Heart left ventricle (tissue), 13 donors: Measurements from ENCODE around the gene FAM161B.

Experiments
- POLR2A ChIP-seq, 2 donors: fragments of 450-650 bp; IDR thresholded peaks; one replicate each; pipeline ENCODE4 v1.6.1; 2017; ENCODE audit warnings: antibody characterized with exemption in 2 of 2, mild to moderate bottlenecking in 2 of 2, moderate library complexity in 2 of 2
- TF ChIP-seq, protein P1 (sequence below), 12 donors: fragments of 200-600 bp; sonication (generic) in 4 of 12; IDR thresholded peaks; one replicate each; pipeline versions ENCODE4 v1.5.0 to v1.8.0; 2018 to 2022; ENCODE audit warnings: antibody characterized with exemption in 12 of 12, mild to moderate bottlenecking in 5 of 12
- donor health status: ischemic (EF 13 %, LVEDD 7.1; RV severe dilation, severe dysfunction).
- donor health status: DM: no; HTN: yes; CAD: no.
- donor health status: DM: no; HTN: no; CAD: no.
- donor health status: ischemic (EF 25% LVEDD 6.9; RV normal size, moderate dysfunction).
- donor health status: ischemic (EF 25% LVEDD 5.7; RV mildly dilated, moderate dysfunction).
- donor health status: ischemic (EF 35%, LVEDD 5.7; RV mildly dilated, moderate dysfunction).
- donor health status: nonischemic (EF 11% LVEDD 7.7; RV severe dilation, severe dysfunction).
- donor health status: DM: yes; HTN: yes; CAD: no.
- donor health status: PGD.
- donor health status: ischemic (EF 29% LVEDD 5.4; RV normal size, mild dysfunction).
- donor health status: nonischemic (EF 23%, LVEDD 6.1; RV moderate dilation, normal function).

DNA sequence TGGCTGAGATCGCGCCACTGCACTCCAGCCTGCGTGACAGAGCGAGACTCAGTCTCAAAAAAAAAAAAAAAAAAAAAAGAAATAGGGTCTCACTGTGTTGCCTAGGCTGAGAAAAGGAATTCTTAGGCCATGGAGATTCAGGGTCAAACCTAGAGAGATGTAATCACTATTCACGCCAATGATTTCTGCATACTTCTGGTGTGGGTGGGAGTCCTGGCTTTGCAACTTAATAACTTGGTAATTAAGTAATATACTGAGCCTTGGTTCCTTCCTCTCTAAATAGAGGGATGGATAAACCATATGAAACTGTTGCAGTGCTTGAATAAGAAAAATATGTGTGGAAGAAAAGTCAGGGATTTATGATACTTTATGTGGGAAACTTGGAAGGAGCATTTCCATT is 60.5 kb downstream of the FAM161B start:
- TF ChIP-seq, protein P1, sequence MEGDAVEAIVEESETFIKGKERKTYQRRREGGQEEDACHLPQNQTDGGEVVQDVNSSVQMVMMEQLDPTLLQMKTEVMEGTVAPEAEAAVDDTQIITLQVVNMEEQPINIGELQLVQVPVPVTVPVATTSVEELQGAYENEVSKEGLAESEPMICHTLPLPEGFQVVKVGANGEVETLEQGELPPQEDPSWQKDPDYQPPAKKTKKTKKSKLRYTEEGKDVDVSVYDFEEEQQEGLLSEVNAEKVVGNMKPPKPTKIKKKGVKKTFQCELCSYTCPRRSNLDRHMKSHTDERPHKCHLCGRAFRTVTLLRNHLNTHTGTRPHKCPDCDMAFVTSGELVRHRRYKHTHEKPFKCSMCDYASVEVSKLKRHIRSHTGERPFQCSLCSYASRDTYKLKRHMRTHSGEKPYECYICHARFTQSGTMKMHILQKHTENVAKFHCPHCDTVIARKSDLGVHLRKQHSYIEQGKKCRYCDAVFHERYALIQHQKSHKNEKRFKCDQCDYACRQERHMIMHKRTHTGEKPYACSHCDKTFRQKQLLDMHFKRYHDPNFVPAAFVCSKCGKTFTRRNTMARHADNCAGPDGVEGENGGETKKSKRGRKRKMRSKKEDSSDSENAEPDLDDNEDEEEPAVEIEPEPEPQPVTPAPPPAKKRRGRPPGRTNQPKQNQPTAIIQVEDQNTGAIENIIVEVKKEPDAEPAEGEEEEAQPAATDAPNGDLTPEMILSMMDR (IDR thresholded peaks at IDR 0.05) = no peak
- no peak for TF ChIP-seq POLR2A (IDR thresholded peaks at IDR 0.05)
